Heart left ventricle (tissue), 13 donors: Measurements from ENCODE around the gene MYO1H.

ENCODE experiments used
- CTCF ChIP-seq, 12 donors: fragments of 200-600 bp; sonication (generic) in 4 of 12; IDR thresholded peaks; one replicate each; pipeline versions ENCODE4 v1.5.0 to v1.8.0; 2018 to 2022; ENCODE audit warnings: antibody characterized with exemption in 12 of 12, mild to moderate bottlenecking in 5 of 12
- POLR2A ChIP-seq, 2 donors: fragments of 450-650 bp; IDR thresholded peaks; one replicate each; pipeline ENCODE4 v1.6.1; 2017; ENCODE audit warnings: antibody characterized with exemption in 2 of 2, mild to moderate bottlenecking in 2 of 2, moderate library complexity in 2 of 2
- donor health status: ischemic (EF 13 %, LVEDD 7.1; RV severe dilation, severe dysfunction).
- donor health status: DM: no; HTN: yes; CAD: no.
- donor health status: DM: no; HTN: no; CAD: no.
- donor health status: ischemic (EF 25% LVEDD 6.9; RV normal size, moderate dysfunction).
- donor health status: ischemic (EF 25% LVEDD 5.7; RV mildly dilated, moderate dysfunction).
- donor health status: ischemic (EF 35%, LVEDD 5.7; RV mildly dilated, moderate dysfunction).
- donor health status: nonischemic (EF 11% LVEDD 7.7; RV severe dilation, severe dysfunction).
- donor health status: DM: yes; HTN: yes; CAD: no.
- donor health status: PGD.
- donor health status: ischemic (EF 29% LVEDD 5.4; RV normal size, mild dysfunction).
- donor health status: nonischemic (EF 23%, LVEDD 6.1; RV moderate dilation, normal function).

DNA sequence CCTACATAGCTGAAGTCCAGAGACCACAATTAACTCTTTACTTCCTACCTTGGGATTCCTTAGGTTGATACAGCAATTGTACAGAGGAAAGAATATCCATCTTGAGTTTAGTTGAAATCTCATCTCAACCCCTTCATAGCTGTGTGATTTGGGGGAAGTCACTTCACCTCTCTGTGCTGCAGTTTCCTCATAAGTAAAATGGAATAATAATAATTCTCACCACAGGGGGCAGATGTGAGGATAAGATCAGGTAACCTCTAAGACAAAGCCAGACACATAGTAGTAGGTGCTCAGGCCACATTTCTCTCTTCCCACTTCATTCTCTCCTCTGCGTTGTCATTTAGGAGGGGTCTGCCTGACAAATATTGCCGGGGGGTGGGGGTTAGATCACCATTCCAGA is 45.3 kb upstream of the MYO1H start:
- TF ChIP-seq CTCF (IDR thresholded peaks at IDR 0.05) (peak in 2 of 12 donors; percentile 4 to 16), POLR2A (IDR thresholded peaks at IDR 0.05) (no peak)
